Measurements from ENCODE around the gene PSD. TPM values are rescaled to one million over a fixed set of nuclear protein-coding genes. Genes with fewer than 3 reads are reported as not detected.
"Not testable (repeated sequence)": the region's sequence is repeated elsewhere in the genome, so short reads cannot be mapped to it uniquely, and the experiment has no call there.

Gene PSD
- 9.3 TPM for polyA plus RNA-seq (ENCODE audit: insufficient read length)
- long read RNA-seq, donor 1, partial matches to known transcripts: 0 of 11 reads
- long read RNA-seq, donor 1, other reads (novel, unspliced or antisense): 11 of 11 reads
- long read RNA-seq, donor 2, partial matches to known transcripts: 0 of 6 reads
- long read RNA-seq, donor 2, other reads (novel, unspliced or antisense): 6 of 6 reads
- long read RNA-seq, donor 3: 0 reads
- long read RNA-seq, donor 4: 0 reads
- long read RNA-seq, donor 5, partial matches to known transcripts: 68 of 79 reads
- long read RNA-seq, donor 5, other reads (novel, unspliced or antisense): 11 of 79 reads
- long read RNA-seq, donor 6: 0 reads
- long read RNA-seq, donor 7: 0 reads
- long read RNA-seq, donor 8: 0 reads

DNA sequence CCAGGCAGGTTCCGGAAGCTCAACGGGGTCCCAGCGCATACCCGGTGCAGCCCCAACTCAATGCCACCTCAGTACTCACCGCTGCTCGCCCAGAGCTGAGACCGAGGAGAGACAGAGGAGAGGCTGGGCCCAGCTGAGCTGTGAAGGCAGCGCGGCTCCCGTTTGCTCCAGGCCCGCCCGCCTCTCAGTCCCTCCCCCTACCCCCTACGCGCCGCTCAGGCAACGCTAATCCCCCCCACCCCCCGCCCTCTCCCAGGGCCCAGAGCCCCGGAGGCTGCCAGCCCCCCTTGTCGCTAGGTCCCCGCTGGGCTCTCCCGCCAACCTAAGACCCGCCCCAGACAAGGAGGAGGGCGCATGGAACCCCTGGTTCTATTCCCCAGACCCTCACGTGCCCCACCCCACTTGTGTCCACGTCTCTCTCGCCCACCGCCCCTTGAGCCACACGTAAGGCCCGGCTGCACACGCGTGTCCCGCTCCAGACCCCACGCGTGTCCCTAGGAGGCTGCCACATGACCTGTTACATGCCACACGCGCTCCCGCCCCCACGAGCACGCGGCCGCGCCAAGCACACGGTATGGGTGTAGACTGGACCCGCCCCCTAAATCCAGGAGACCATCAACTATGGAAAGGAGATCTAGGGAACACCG is at the start of gene PSD:
PSD (minus strand) TSS at position 164 of the 647 bp plus-strand sequence. CDS start 1,747 bp downstream, outside the sequence.
- no peak for DNase-seq

- DNase-seq: no peak
These were observed 49.4 kb upstream of the PSD start for GRCh38 chr10:102467971-102468438.

DNA sequence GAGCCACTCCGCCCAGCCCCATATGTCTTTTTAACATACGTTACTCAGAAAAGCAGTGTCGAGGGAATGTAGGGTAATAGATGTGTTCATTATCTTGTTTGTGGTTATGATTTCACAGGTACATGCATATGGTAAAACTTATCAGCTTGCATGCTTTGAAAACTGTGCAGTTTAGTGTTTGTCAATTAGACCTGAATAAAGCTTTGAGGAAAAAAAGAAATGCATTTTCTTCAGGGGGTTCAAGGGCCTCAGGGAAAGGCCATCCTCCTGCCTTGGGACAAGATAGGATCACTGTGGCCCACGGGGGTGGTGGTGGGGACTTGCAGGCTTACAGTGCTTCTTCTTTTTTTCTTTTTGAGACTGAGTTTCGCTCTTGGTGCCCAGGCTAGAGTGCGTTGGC is 48.7 kb upstream of the PSD start:
- DNase-seq: no peak

DNA sequence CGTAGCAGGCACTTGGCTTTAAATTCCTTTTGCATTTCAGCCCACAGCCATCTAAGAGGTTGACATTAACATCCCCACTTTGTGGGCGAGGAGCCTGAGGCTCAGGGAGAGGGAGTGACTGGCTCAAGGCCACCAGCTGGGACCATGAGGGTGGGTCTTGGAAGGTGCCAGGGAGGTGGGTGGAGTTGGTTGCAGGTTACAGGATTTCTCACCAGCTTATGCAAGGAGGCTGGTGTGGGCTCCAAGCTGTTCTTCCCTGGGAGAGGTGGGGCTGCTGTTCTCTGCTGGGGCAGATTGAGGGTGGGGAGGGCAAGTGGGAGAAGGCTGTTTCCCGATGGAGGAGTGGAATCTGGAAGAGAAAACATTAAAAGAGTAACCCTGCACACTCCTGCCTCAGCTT is 46.9 kb upstream of the PSD start:
- no peak for DNase-seq

DNA sequence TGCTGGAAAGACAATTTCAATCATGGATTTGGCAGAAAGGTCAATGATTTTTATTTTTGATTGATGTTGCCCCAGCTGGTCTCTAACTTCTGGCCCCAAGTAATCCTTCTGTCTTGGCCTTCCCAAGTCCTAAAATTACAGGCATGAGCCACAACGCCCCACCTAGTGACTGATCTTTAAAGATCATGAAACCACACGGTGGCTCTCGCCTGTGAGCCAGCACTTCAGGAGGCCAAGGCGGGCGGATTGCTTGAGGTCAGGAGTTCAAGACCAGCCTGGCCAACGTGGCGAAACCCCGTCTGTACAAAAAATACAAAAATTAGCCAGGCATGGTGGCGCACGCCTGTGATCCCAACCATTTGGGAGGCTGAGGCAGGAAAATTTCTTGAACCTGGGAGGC is 45.4 kb upstream of the PSD start:
- DNase-seq: no peak

- no peak for DNase-seq
These were observed 44.0 kb upstream of the PSD start for GRCh38 chr10:102462512-102463054.

DNA sequence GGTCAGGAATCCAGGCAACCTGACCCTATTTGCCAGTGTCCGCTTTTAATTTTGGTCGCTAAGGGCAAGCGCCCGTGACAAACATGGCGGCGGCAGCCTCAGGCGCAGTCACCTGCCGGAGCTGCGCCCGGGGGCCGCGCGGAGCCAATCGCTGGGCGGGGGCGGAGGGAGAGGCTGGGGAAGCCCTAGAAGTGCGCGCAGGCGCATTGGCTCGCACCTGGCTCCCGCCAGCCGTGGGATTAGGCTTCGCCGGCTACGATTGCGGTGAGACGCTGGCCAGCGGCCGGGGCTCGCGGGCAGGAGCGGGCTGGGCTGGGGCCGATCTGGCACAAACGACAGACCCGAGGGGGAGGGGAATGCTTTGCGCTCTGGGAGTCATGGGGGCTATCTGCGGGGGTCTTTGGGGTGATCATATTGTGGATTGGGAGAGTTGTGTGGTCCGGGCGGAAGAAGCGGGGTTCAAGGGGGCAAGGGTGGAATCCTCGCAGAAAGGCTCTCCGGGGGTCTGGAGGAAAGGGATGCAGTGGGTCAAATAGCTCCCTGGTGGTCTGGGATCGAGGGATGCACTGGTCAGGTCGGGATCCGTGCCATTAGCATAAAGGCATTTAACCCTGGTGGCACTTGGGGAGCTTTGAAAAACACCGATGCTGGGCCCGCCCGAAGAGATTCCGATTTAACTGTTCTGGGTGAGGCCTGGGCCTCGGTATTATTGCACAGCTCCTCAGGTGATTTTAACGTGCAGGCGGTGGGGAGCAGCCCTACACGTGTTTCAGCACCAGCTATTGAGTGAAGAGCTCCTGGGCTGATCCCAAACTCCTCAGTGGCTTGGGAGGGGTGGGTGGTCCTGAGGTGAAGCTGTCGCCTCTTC is 42.8 kb upstream of the PSD start:
- DNase-seq: peak; percentile 89

DNA sequence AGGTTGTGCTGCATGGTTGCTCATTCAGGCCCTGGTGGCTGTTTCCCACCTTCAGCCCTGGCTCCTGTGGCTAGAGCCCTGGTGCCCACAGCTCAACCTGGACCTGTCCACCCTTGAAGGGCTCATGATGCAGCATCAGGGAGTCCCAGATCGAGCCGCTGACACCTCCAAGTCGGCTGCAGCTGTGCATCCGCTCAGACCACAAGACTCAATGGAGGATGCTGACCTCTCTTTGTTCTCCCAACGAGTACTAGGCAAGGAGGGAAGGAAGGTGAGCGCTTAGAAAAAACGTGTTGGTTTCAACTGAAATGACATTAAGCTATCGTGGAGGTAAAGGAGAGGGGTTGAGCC is 42.2 kb upstream of the PSD start:
- no peak for DNase-seq

DNA sequence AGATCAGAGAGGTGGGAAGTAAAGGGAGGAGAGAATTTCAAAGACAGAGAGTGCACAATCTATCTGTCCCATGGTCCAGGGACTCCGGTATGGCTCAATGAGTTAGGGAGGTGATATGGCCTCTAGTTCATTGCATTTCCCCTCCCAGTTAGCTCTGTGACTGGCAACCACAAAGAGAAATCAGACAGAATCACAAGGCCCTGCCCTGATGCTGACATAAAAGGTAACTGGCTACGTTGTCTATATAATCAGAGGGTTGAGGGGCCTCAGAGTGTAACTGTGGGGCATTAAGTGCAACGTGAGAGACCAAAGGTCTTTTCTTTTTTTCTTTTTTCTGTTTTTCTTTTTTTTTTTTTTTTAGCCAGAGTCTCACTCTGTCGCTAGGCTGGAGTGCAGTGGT is 40.1 kb upstream of the PSD start:
- no peak for DNase-seq

- no peak for DNase-seq
These were observed 39.1 kb upstream of the PSD start for GRCh38 chr10:102457591-102458150.

GRCh38 chr10:102455893-102456471 is 37.4 kb upstream of the PSD start:
- DNase-seq: no peak

DNA sequence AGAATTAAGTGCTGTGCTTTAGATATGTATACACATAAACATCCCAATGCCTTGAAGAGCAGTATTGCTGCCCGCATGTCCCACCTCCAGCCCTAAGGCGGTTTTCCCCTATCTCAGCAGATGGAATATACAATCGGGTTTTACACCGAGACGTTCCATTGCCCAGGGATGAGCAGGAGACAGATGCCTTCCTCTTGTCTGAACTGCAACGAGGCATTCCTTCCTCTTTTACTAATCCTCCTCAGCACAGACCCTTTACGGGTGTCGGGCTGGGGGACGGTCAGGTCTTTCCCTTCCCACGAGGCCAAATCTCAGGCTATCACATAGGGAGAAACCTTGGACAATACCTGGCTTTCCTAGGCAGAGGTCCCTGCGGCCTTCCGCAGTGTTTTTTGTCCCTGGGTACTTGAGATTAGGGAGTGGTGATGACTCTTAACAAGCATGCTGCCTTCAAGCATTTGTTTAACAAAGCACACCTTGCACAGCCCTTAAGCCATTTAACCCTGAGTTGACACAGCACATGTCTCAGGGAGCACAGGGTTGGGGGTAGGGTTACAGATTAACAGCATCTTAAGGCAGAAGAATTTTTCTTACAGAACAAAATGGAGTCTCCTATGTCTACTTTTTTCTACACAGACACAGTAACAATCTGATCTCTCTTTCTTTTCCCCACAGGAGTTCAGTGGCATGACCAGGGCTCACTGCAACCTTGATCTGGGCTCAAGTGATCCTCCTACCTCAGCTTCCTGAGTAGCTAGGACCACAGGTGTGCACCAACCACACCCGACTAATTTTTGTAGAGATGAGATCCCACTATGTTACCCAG is 36.3 kb upstream of the PSD start:
- not testable (repeated sequence) for DNase-seq

- DNase-seq: no peak
These were observed 34.9 kb upstream of the PSD start for GRCh38 chr10:102453502-102453901.

GRCh38 chr10:102452672-102453340 is 34.2 kb upstream of the PSD start:
- DNase-seq: no peak

DNA sequence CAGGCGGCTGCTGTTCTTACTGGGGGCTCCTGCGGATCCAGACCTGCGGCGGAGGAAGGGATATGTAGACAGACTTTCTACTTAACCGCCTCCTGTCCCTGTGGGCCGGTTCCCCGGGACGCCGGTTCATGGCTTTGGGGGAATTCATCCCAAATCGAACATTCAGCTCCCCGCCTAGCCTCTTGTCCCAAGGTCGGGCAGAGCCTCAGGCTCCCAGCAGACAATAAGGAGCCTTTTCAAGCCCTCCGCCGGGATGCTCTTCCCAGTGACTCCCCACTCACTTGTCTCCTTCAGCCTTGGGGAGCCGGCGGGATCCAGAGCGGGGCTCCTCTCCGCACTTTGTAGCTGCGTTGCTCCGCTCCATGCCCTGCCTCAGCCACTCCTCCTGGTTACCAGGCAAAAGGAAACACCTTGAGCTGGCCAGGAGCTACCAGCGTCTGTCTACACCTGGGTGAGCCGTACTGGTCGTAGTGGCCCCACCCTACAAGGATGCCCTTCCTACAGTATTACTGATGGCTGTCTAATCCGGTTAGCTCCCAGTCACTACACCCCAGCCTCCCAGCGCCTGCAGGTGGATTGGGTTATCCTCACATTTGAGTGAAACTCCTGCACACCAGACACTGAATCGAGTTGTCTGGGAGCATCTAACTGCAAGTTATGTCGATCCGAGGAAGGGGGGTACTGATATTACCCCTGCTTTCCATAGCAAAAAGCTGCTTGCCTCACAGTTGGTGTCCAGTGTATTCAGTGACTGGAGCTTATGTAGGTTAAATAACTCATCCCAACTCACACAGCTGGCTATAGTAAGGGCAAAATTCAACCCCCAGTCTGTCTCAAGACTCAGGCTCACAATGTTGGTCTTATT is 32.8 kb upstream of the PSD start, which contains the start of gene C10orf95:
C10orf95 (minus strand) TSS at position 439 of the 865 bp plus-strand sequence. CDS start 450 bp downstream, outside the sequence.
- DNase-seq: no peak

- DNase-seq: peak; percentile 71
These were observed 32.0 kb upstream of the PSD start for GRCh38 chr10:102450374-102451104.

DNA sequence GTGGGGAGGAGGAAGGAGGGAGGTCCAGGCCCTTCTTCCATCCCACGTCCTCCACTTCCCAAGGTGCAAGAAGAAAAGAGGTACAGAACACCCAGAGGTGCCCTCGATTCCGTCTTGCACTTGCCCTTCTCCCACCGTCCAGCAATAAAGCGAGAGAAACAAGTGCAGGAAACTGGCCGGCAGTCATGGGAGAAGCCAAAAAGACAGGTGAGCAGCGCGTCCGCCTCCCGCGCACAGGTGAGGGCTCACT is 31.5 kb upstream of the PSD start:
- DNase-seq: no peak

DNA sequence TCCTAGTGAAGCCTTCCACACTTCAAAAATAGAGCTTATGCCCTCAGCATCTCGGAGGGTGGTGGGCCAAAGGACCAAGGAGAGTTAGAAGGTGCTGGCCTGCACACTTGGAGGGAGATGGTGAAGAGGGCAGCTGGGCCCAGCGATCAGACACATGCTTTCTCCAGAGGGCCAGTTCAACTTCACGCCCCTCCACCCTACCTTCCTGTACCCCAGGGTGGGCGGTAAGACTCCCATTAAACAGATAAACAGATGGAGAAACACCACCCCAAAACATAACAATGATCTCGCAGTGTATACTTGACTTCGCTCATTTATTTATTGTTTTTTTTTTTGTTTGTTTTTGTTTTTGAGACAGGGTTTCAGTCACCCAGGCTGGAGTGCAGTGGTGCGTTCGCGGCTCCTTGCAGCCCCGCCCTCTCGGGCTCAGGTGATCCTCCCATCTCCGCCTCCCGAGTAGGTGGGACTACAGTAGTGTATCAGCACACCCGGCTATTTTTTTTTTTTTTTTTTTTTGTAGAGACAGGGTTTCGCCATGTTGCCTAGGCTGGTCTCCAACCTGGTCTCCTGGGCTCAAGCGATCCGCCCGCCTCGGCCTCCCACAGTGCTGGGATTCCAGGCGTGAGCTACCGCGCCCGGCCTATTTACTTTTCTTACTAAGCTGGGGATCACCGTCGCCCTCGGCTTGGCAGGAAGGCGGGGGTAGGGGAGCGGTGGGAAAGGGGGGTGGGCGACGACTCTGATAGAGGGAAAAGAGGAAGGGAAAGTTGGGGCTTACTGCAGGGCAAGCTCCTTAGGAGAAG is 30.9 kb upstream of the PSD start:
- peak; percentile 72 for DNase-seq

Measured in left kidney (tissue), 8 donors.